Activated CD8-positive, alpha-beta T cell treated with anti-CD3 and anti-CD28 coated beads for 36 hours (primary cell): ENCODE data around the gene RTRAF. TPM values are rescaled to one million over a fixed set of nuclear protein-coding genes. Genes with fewer than 3 reads are reported as not detected.

Experiments used
- ATAC-seq: fragments of 200-7000 bp; cut with Tn5 transposase; one replicate; pipeline ENCODE4 v1.10.0; 2021; ENCODE audit warnings: mild to moderate bottlenecking, moderate library complexity
- CTCF ChIA-PET: fragments of 350-600 bp; sonication (Branson Sonifier 250); formaldehyde crosslinking; loops from one replicate; lab custom pipeline; 2021; ENCODE audit warnings: antibody characterized with exemption; lab: Charles Lee
- POLR2A ChIA-PET: fragments of 350-600 bp; sonication (Branson Sonifier 250); formaldehyde crosslinking; loops from one replicate; lab custom pipeline; 2021; ENCODE audit warnings: antibody characterized with exemption; lab: Charles Lee
- DNase-seq: peaks from one replicate; pipeline ENCODE4 v3.0.0-alpha.2; 2020
- H3K27ac Mint-ChIP-seq: one replicate; pipeline ENCODE4 v1.8.0; 2021; ENCODE audit warnings: mild to moderate bottlenecking, mixed read lengths
- H3K27me3 Mint-ChIP-seq: one replicate; pipeline ENCODE4 v1.8.0; 2021; ENCODE audit warnings: mixed read lengths
- H3K36me3 Mint-ChIP-seq: one replicate; pipeline ENCODE4 v1.8.0; 2021; ENCODE audit warnings: low read depth, mixed read lengths
- H3K4me1 Mint-ChIP-seq: one replicate; pipeline ENCODE4 v1.8.0; 2021; ENCODE audit warnings: low read depth, mixed read lengths
- H3K4me3 Mint-ChIP-seq: one replicate; pipeline ENCODE4 v1.8.0; 2021; ENCODE audit warnings: mild to moderate bottlenecking, moderate library complexity, mixed read lengths
- H3K9me3 Mint-ChIP-seq: one replicate; pipeline ENCODE4 v1.8.0; 2021; ENCODE audit warnings: mixed read lengths
- intact Hi-C: fragments of 100-400 bp; cut with micrococcal nuclease; formaldehyde crosslinking; loops from one replicate; pipeline ENCODE4 v1.10.0; 2022
- total RNA-seq, 2 experiments: library from RNA; stranded (reverse); gene quantifications; one replicate each; pipeline ENCODE4 v1.2.3, GENCODE V29; 2021
- TF ChIP-seq, protein P1 (sequence below): fragments of 200-600 bp; IDR thresholded peaks from one replicate; pipeline ENCODE4 v1.8.0; 2022; ENCODE audit warnings: antibody characterized with exemption, mild to moderate bottlenecking

RTRAF gene
- total RNA-seq, 2 experiments from 2014 or later = 230 to 235 TPM

DNA sequence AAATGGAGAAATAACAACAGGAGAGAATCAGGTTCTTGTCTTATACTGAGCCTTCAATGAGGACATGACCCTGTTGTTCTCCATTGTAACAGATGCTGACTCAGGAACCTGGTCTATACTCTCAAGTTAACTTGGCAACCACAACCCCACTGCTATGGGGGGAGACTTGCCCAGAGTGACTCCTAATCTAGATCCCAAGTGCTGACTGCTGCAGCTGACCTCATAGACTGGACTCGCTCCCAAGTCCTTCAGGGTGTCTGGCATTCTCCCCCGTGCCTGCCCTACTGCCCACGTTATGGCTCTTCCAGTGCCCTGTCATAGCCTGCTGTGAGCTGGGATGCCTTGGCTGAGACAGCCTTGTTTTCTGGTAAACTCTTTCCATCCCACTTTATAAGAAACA lies 42.4 kb downstream of the RTRAF start:
- H3K27me3 Mint-ChIP-seq = peaks cover 2% of the 10 kb centered on the region
- H3K36me3 Mint-ChIP-seq = no peaks in the 10 kb centered on the region
- TF ChIP-seq, protein P1, sequence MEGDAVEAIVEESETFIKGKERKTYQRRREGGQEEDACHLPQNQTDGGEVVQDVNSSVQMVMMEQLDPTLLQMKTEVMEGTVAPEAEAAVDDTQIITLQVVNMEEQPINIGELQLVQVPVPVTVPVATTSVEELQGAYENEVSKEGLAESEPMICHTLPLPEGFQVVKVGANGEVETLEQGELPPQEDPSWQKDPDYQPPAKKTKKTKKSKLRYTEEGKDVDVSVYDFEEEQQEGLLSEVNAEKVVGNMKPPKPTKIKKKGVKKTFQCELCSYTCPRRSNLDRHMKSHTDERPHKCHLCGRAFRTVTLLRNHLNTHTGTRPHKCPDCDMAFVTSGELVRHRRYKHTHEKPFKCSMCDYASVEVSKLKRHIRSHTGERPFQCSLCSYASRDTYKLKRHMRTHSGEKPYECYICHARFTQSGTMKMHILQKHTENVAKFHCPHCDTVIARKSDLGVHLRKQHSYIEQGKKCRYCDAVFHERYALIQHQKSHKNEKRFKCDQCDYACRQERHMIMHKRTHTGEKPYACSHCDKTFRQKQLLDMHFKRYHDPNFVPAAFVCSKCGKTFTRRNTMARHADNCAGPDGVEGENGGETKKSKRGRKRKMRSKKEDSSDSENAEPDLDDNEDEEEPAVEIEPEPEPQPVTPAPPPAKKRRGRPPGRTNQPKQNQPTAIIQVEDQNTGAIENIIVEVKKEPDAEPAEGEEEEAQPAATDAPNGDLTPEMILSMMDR = no peak
- ATAC-seq (no peak), DNase-seq (no peak)
- H3K27ac Mint-ChIP-seq = no peak overlapping the region
- POLR2A ChIA-PET = interaction anchor here (0.6 kb wide), 1 partner anchor 663 kb away, joined by 4 read pairs; the partner anchor contains the start of gene ERO1A
- no peak overlapping the region for H3K4me3 Mint-ChIP-seq
- peaks cover 4% of the 10 kb centered on the region for H3K9me3 Mint-ChIP-seq
- CTCF ChIA-PET = no interaction called here
- intact Hi-C loops = no loop called here
- H3K4me1 Mint-ChIP-seq = no peaks in the 10 kb centered on the region

DNA sequence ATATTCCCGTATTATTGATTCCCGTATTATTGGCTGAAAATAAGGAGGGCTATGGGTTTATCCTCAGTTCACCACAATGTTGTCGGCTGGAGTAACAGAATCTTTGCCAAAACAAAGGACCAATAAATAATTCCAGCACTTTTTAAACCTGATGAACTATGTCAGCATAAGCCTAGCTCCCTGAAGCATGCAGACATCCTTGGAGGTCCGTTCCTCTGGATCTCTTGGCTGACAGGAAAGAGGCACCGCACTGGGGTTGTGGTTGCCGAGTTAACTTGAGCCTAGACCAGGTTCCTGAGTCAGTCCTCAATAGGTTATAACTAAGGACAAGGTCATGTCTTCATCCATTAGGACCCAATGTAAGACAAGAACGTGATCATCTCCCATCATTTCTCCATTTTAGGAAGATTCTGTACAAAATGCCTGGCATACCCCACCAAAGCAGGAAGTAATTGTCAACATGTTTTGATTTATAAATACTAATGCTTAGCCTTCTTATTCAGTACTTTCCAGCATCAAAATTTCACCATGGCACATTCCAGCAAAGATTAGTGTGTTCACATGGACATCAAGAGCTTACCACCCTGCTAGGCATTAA lies 43.0 kb downstream of the RTRAF start:
- Mint-ChIP-seq H3K27ac (no peak overlapping the region), H3K36me3 (no peaks in the 10 kb centered on the region), H3K27me3 (peaks cover 2% of the 10 kb centered on the region), H3K9me3 (peaks cover 4% of the 10 kb centered on the region), H3K4me3 (no peak overlapping the region), H3K4me1 (no peaks in the 10 kb centered on the region)
- TF ChIP-seq, protein P1 = no peak
- intact Hi-C loops = no loop called here
- DNase-seq = no peak
- ChIA-PET CTCF (no interaction called here), POLR2A (interaction anchor here (0.6 kb wide), 1 partner anchor 472 kb away, joined by 3 read pairs; no protein-coding TSS in a partner anchor)
- ATAC-seq = no peak

DNA sequence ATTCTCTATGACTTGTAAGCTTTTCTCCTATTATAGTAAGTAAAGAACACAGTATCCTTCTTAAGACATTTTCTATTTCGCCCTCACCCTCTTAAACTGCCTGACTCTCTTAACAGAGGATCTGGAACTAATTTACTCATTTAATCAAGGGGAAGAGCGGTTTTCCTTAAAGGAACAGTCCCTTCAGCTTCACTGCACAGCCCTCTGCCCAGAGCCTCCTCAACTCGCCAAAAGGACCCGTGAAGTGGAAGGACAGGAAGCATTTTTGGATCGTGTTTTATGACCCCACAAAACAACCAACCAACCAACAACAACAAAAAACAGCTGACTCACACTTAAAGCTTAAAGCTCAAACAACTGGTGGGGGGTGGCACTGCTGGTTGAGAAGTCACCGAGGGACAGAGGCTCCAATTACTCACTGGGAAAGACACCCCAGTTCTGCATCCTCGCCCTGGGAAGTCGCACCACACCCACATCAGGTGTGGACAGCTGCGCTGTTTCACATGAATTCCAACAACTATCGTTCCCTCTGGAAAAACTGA lies 43.8 kb downstream of the RTRAF start:
- no peak for DNase-seq
- no peaks in the 10 kb centered on the region for H3K36me3 Mint-ChIP-seq
- peaks cover 4% of the 10 kb centered on the region for H3K9me3 Mint-ChIP-seq
- no peak overlapping the region for H3K27ac Mint-ChIP-seq
- TF ChIP-seq, protein P1 = no peak
- ChIA-PET POLR2A (no interaction called here), CTCF (no interaction called here)
- ATAC-seq = no peak
- no peak overlapping the region for H3K4me3 Mint-ChIP-seq
- intact Hi-C loops = no loop called here
- no peaks in the 10 kb centered on the region for H3K4me1 Mint-ChIP-seq
- H3K27me3 Mint-ChIP-seq = peaks cover 2% of the 10 kb centered on the region

DNA sequence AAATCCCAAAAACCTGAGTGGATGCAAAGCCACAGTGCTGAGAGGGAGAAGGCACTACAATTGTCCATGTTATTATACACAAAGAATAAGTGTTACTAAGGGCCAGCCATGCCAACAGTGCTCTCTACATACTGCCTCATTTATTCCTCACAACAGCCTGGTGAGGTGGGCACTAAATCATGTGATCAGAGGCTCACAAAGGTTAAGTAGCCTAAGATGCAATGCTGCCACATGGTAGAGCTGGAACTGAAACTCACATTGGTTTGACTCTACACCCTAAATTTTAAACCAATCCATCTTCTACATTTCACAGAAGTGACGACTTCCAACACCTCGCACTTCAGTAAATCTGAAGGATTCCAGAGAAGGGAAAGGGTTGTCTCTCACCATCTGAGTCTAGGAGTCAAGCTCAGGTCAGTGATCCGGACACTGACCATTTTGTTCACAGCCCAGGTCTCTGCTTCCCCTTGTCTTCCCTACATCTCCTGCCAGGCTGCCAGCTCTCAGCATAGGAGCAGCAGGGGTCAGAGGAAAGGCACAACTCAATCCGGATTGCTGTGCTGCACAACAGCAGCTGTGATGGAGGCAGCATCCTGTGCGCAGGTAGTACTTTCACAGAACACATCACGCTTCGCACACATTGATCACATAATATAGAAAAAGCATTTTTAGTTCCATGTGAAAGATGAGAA lies 49.9 kb downstream of the RTRAF start:
- Mint-ChIP-seq H3K36me3 (no peaks in the 10 kb centered on the region), H3K27ac (no peak overlapping the region), H3K4me1 (no peaks in the 10 kb centered on the region), H3K9me3 (peaks cover 4% of the 10 kb centered on the region), H3K4me3 (no peak overlapping the region), H3K27me3 (peaks cover 1% of the 10 kb centered on the region)
- intact Hi-C loops = no loop called here
- ChIA-PET CTCF (no interaction called here), POLR2A (no interaction called here)
- ATAC-seq (no peak), DNase-seq (no peak)
- TF ChIP-seq, protein P1 = no peak

DNA sequence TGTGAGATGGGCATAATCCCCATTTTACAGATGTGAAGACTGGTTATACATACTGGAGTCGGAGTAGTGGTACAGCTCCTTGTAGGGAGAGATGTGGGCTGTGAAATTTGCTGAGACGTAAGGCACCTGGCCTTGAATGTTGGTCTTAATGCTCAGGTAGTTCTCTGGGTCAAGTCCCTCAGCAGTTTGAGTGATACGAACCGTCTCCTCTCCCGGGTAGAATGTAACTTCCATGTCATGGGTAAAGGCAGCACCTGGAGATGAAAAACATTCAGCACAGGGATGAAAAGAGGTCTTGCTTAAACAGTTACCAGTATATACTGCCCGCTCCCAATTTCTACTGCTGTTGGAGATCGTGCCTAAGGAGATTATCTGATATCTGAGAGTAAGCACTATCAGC lies 51.3 kb downstream of the RTRAF start:
- peaks cover 8% of the 10 kb centered on the region for H3K4me1 Mint-ChIP-seq
- ChIA-PET POLR2A (no interaction called here), CTCF (no interaction called here)
- H3K27ac Mint-ChIP-seq = no peak overlapping the region
- H3K4me3 Mint-ChIP-seq = no peak overlapping the region
- no peaks in the 10 kb centered on the region for H3K27me3 Mint-ChIP-seq
- TF ChIP-seq, protein P1 = no peak
- intact Hi-C loops = no loop called here
- H3K9me3 Mint-ChIP-seq = peaks cover 4% of the 10 kb centered on the region
- H3K36me3 Mint-ChIP-seq = no peaks in the 10 kb centered on the region
- DNase-seq (no peak), ATAC-seq (no peak)
